ENCODE measurements around the gene GRHL1.
"Not testable (repeated sequence)": the region's sequence is repeated elsewhere in the genome, so short reads cannot be mapped to it uniquely, and the experiment has no call there.

DNA sequence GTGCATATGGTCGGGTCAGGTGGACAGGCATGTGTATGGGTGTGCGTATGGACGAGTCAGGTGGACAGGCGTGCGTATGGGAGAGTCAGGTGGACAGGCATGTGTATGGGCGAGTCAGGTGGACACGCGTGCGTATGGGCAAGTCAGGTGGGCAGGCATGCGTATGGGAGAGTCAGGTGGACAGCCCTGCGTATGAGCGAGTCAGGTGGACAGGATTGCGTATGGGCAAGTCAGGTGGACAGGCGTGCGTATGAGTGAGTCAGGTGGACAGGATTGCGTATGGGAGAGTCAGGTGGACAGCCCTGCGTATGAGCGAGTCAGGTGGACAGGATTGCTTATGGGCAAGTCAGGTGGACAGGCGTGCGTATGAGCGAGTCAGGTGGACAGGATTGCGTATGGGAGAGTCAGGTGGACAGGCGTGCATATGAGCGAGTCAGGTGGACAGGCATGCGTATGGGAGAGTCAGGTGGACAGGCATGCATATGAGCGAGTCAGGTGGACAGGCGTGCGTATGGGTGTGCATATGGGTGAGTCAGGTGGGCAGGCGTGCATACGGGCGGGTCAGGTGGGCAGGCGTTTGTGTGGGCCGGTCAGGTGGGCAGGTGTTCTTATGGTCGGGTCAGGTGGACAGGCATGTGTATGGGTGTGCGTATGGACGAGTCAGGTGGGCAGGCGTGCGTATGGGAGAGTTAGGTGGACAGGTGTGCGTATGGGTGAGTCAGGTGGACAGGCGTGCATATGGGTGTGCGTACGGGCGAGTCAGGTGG, 62.3 kb downstream of the GRHL1 start:
- TF ChIP-seq, protein P1, sequence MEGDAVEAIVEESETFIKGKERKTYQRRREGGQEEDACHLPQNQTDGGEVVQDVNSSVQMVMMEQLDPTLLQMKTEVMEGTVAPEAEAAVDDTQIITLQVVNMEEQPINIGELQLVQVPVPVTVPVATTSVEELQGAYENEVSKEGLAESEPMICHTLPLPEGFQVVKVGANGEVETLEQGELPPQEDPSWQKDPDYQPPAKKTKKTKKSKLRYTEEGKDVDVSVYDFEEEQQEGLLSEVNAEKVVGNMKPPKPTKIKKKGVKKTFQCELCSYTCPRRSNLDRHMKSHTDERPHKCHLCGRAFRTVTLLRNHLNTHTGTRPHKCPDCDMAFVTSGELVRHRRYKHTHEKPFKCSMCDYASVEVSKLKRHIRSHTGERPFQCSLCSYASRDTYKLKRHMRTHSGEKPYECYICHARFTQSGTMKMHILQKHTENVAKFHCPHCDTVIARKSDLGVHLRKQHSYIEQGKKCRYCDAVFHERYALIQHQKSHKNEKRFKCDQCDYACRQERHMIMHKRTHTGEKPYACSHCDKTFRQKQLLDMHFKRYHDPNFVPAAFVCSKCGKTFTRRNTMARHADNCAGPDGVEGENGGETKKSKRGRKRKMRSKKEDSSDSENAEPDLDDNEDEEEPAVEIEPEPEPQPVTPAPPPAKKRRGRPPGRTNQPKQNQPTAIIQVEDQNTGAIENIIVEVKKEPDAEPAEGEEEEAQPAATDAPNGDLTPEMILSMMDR (IDR thresholded peaks at IDR 0.05; ENCODE audit: borderline replicate concordance, extremely low read depth, low read length, poor library complexity, severe bottlenecking), result not testable (repeated sequence)
- not testable (repeated sequence) for TF ChIP-seq EZH2 (IDR thresholded peaks at IDR 0.05; ENCODE audit: borderline replicate concordance, low read depth, low read length, severe bottlenecking)

Data from DND-41 (cell line).